K562 (cell line): ENCODE measurements around the gene CHL1.

Source experiments
- ASH1L ChIP-seq: fragments of 450-650 bp; IDR thresholded peaks from 2 replicates; pipeline ENCODE4 v1.6.1; 2018; ENCODE audit warnings: borderline replicate concordance, mild to moderate bottlenecking, low read depth; ENCODE audit not compliant: partially characterized antibody
- BDP1 ChIP-seq: IDR thresholded peaks from 3 replicates; pipeline ENCODE4 v1.6.1; 2011; ENCODE audit not compliant: insufficient read length, insufficient read depth
- CTCF ChIP-seq, 3 experiments: IDR thresholded peaks in 2 of 3; conservative IDR thresholded peaks in 1 of 3; 2 replicates each; pipeline ENCODE4 v1.5.1; 2011 to 2012; ENCODE audit warnings: low read length in 3 of 3, mild to moderate bottlenecking in 3 of 3, control low read depth in 2 of 3, improper control_type of control experiment in 1 of 3, inconsistent platforms in 1 of 3, low read depth in 1 of 3, mixed read lengths in 1 of 3, moderate library complexity in 1 of 3; ENCODE audit not compliant: insufficient read depth in 2 of 3
- JUNB ChIP-seq: fragments of 450-650 bp; formaldehyde crosslinking; conservative IDR thresholded peaks from 2 replicates; pipeline ENCODE4 v1.4.0; 2020; ENCODE audit warnings: mild to moderate bottlenecking
- NEUROD1 ChIP-seq: fragments of 150-350 bp; IDR thresholded peaks from 2 replicates; pipeline ENCODE4 v1.6.1; 2014; ENCODE audit warnings: borderline replicate concordance, low read length, low read depth; ENCODE audit not compliant: partially characterized antibody
- SIRT6 ChIP-seq: IDR thresholded peaks from one replicate; pipeline ENCODE4 v1.6.1; 2012; ENCODE audit warnings: low read depth, mild to moderate bottlenecking, control low read depth, inconsistent platforms, low read length, moderate library complexity
- SMARCC2 ChIP-seq: fragments of 450-650 bp; IDR thresholded peaks from 2 replicates; pipeline ENCODE4 v1.6.1; 2017; ENCODE audit warnings: antibody characterized with exemption, moderate library complexity, mild to moderate bottlenecking, low read depth

- no peak for TF ChIP-seq ASH1L
- no peak for TF ChIP-seq SMARCC2
- TF ChIP-seq BDP1 = no peak
- no peak for TF ChIP-seq JUNB (CRISPR knock-in tag)
- TF ChIP-seq CTCF (IDR thresholded peaks at IDR 0.05 in 2 of 3, conservative IDR thresholded peaks at IDR 0.05 in 1 of 3; ENCODE audit: insufficient read depth in 2 of 3, low read depth in 1 of 3, low read length in 3 of 3) = no peak
- TF ChIP-seq NEUROD1 = no peak
- no peak for TF ChIP-seq SIRT6
Measured at GRCh38 chr3:291646-292436, 95.3 kb downstream of the CHL1 start.
